Skeletal muscle tissue (tissue), 4 donors: Measurements from ENCODE around the gene COLEC11. TPM values are rescaled to one million over a fixed set of nuclear protein-coding genes. Genes with fewer than 3 reads are reported as not detected.

Source experiments
- H3K27ac ChIP-seq: one replicate; pipeline ENCODE4 v1.7.0; 2013; ENCODE audit warnings: mild to moderate bottlenecking, low read depth, low read length, inconsistent platforms
- H3K27me3 ChIP-seq, 3 donors: one replicate each; pipeline ENCODE4 v1.7.0; 2013; ENCODE audit warnings: low read length in 3 of 3; ENCODE audit not compliant: control insufficient read depth in 3 of 3, insufficient read depth in 3 of 3
- H3K36me3 ChIP-seq, 3 donors: one replicate each; pipeline ENCODE4 v1.7.0; 2013; ENCODE audit warnings: low read length in 3 of 3; ENCODE audit not compliant: control insufficient read depth in 3 of 3, insufficient read depth in 3 of 3
- H3K4me1 ChIP-seq, 3 donors: one replicate each; pipeline ENCODE4 v1.7.0; 2013; ENCODE audit warnings: low read length in 3 of 3, mild to moderate bottlenecking in 3 of 3; ENCODE audit not compliant: control insufficient read depth in 3 of 3, insufficient read depth in 3 of 3
- H3K4me3 ChIP-seq, 3 donors: one replicate each; pipeline ENCODE4 v1.7.0; 2013; ENCODE audit warnings: low read length in 3 of 3
- H3K9ac ChIP-seq, 3 donors: one replicate each; pipeline ENCODE4 v1.7.0; 2013; ENCODE audit warnings: low read length in 3 of 3, mild to moderate bottlenecking in 3 of 3, moderate library complexity in 2 of 3, low read depth in 1 of 3
- H3K9me3 ChIP-seq, 3 donors: one replicate each; pipeline ENCODE4 v1.7.0; 2013; ENCODE audit warnings: low read length in 3 of 3; ENCODE audit not compliant: control insufficient read depth in 3 of 3
- total RNA-seq: library from RNA; depleted of rRNA; stranded (reverse); fragments of >200 nt; gene quantifications from one replicate; pipeline ENCODE4 v1.2.3, GENCODE V29; 2014
- donor health status: Osteomylitis.

The COLEC11 gene
- total RNA-seq, 1 donor from 2014 or later = not detected

DNA sequence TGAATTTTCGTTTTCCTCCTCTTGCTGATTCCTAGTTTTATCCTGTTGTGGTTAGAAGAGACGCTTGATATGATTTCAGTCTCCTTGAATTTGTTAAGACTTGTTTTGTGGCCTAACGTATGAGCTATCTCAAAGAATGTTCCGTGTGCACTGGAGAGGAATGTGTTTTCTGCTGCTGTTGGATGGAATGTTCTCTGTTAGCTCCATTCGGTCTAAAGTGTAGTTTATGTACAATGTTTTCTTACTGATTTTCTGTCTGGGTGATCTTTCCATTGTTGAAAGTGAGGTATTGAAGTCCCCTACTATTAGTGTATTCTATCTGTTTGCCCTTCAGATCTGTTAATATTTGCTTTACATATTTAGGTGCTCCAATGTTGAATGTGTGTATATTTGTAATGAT, 25.9 kb downstream of the COLEC11 start:
- no peak overlapping the region for H3K27ac ChIP-seq

DNA sequence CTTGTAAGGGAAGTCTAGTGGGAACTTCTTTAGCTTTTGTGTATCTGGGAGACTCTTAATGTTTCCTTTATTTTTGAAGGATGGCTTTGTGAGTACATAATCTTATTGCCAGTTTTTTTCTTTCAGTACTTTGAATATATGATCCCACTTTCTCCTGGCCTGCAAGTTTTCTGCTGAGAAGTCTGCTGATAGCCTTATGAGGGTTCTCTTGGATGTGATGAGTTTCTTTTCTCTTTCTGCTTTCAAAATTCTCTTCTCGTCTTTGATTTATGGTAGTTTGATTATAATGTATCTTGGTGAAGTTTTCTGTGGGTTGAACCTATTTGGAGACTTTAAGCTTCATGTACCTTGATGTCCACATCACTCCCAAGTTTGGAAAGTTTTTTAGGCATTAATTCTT, 28.1 kb downstream of the COLEC11 start:
- Histone ChIP-seq H3K9ac (no peak overlapping the region), H3K9me3 (no peaks in the 10 kb centered on the region), H3K27me3 (no peaks in the 10 kb centered on the region), H3K27ac (no peak overlapping the region), H3K4me3 (no peak overlapping the region), H3K4me1 (peaks cover 0 to 9% (median 5%) of the 10 kb centered on the region in 3 donors), H3K36me3 (no peaks in the 10 kb centered on the region)

More for the DNA sequence above, 25.9 kb downstream of the COLEC11 start:
- Histone ChIP-seq H3K36me3 (no peaks in the 10 kb centered on the region), H3K4me1 (peaks cover 0 to 1% (median under 1%) of the 10 kb centered on the region in 3 donors), H3K4me3 (no peak overlapping the region), H3K9ac (no peak overlapping the region), H3K27me3 (no peaks in the 10 kb centered on the region), H3K9me3 (no peaks in the 10 kb centered on the region)

DNA sequence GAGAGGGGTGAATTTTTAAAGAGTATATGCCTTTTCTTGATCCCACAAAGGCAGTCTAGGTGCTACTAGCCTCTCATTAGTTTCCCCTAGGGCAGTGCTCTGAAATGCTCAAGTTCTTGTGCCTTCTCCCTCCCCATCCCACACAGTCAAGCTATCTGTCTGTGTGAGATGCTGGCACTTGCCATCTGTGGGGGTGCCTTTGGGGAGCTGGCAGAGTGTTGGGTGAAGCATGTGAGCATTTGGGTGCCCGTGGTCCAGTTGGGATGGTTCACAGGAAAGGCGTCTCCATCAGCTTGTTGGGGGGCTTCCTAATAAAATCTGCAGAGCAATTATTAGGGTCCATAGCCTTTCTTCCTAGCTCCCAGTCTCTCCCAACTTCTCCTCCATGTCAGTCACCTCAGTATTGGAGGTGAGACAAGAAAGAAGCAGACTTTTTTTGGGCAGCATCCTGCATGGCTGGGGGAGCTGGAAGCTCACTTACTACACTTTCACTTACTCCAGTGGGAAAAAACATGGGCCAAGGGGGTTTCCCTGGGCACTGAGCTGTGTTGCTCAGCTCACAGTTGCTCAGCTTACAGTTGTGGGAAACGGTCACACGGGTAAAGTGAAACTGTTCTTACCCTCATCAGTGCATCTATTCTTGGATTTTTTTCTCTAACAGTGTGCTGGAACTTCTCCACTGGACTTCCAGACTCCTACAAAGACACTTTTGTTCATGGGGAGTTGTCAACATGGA, 29.3 kb downstream of the COLEC11 start:
- H3K9me3 ChIP-seq = no peaks in the 10 kb centered on the region
- no peak overlapping the region for H3K4me3 ChIP-seq
- no peak overlapping the region for H3K9ac ChIP-seq
- H3K27ac ChIP-seq = no peak overlapping the region
- H3K36me3 ChIP-seq = no peaks in the 10 kb centered on the region
- no peaks in the 10 kb centered on the region for H3K27me3 ChIP-seq
- H3K4me1 ChIP-seq = peaks cover 3 to 11% (median 8%) of the 10 kb centered on the region in 3 donors

- Histone ChIP-seq H3K9me3 (no peaks in the 10 kb centered on the region), H3K36me3 (no peaks in the 10 kb centered on the region), H3K27me3 (no peaks in the 10 kb centered on the region), H3K9ac (no peak overlapping the region), H3K27ac (no peak overlapping the region), H3K4me1 (peaks cover 3 to 11% (median 8%) of the 10 kb centered on the region in 3 donors), H3K4me3 (no peak overlapping the region)
Observed at GRCh38 chr2:3625186-3625585, 30.3 kb downstream of the COLEC11 start.

DNA sequence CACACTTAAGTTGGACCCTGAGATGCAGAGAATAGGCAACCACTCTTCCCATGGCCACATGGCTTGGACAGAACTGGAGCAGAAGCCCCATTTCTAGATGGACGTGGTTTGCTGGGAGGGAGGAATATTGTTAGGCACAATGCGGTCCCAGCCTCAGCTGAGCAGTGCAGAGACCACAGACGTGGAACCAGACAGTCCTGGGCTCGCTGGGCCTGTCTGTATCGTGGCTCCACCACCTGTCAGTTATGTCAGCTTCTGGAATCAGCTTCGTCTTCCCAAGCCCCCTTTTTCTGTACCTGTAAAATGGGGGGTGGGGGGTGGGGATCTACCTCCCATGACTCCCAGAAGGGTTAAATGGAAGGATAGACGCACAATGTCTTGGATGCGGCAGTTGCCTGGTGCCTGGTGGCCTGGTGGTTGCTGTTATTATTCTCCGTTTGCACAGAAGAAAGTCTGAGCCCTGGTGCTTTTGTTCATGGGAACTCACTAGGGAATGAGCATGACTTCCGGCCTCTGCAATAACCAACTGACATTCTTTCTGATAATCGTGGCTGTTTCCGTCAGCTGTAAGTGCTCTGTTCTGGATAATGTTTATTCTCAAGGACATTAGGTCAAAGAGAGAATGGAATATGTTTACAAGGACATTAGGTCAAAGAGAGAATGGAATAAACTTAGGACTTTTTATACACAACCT, 31.4 kb downstream of the COLEC11 start:
- Histone ChIP-seq H3K36me3 (no peaks in the 10 kb centered on the region), H3K27me3 (no peaks in the 10 kb centered on the region), H3K27ac (peak overlapping the region; percentile 55), H3K9me3 (no peaks in the 10 kb centered on the region), H3K9ac (no peak overlapping the region), H3K4me3 (no peak overlapping the region), H3K4me1 (peaks cover 3 to 11% (median 8%) of the 10 kb centered on the region in 3 donors)

- Histone ChIP-seq H3K27ac (peak overlapping the region; percentile 55), H3K4me3 (no peak overlapping the region), H3K27me3 (no peaks in the 10 kb centered on the region), H3K9ac (no peak overlapping the region), H3K36me3 (no peaks in the 10 kb centered on the region), H3K9me3 (no peaks in the 10 kb centered on the region), H3K4me1 (peaks cover 3 to 11% (median 8%) of the 10 kb centered on the region in 3 donors)
Observed at GRCh38 chr2:3626812-3627499, 32.0 kb downstream of the COLEC11 start.

DNA sequence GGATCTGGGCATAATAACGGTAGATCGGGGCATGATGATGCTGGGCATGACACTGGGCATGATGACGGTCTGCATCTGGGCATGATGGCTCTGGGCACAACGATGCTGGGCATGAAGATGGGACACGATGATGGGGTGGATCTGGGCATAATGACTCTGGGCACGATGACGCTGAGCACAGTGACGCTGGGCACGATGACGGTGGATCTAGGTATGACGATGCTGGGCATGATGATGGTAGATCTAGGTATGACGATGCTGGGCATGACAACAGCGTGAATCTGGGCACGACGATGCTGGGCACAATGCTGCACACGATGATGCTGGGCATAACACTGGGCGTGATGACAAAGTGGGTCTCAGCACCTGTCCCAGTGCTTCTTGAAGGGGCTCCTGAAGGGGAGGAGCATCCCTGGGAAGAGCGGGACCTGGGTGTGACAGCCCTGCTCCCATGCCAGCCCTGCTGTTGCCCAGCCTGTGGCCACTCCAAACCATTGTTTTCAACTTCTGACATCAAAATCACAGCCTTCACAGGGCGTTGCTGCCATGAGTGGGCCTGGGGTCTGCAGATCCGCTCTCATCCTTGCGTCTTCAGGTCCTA, 32.7 kb downstream of the COLEC11 start:
- Histone ChIP-seq H3K27ac (no peak overlapping the region), H3K9me3 (no peaks in the 10 kb centered on the region), H3K4me1 (peaks cover 3 to 11% (median 8%) of the 10 kb centered on the region in 3 donors), H3K27me3 (no peaks in the 10 kb centered on the region), H3K36me3 (no peaks in the 10 kb centered on the region), H3K4me3 (no peak overlapping the region), H3K9ac (no peak overlapping the region)

- Histone ChIP-seq H3K4me3 (no peak overlapping the region), H3K36me3 (no peaks in the 10 kb centered on the region), H3K9me3 (no peaks in the 10 kb centered on the region), H3K27ac (no peak overlapping the region), H3K27me3 (no peaks in the 10 kb centered on the region), H3K9ac (no peak overlapping the region), H3K4me1 (peaks cover 3 to 11% (median 8%) of the 10 kb centered on the region in 3 donors)
Observed at GRCh38 chr2:3628241-3628679, 33.3 kb downstream of the COLEC11 start.

DNA sequence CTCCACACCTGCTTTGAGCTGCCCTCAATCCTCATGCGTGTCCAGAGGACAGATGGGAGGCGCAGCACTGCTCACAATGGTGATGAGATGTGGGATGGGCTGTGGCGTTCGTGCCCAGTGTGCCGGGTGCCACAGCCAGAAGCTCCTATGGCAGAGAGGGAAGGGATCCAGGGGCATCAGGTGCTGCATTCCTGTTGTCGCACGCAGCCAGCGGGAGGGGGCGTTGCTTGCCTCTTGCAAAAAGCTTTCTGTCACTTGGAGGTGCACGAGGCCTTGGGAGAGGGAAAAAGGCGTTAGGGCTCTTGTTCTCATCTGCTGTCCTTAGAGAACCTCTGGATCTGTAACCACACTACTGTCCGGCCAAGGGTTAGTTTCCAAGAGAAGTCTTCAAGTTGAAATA, 33.9 kb downstream of the COLEC11 start:
- no peak overlapping the region for H3K27ac ChIP-seq
- H3K9ac ChIP-seq = peak overlapping the region in 1 of 3 donors; percentile 8
- no peaks in the 10 kb centered on the region for H3K9me3 ChIP-seq

More for the DNA sequence above, 33.9 kb downstream of the COLEC11 start:
- H3K36me3 ChIP-seq = no peaks in the 10 kb centered on the region
- H3K27me3 ChIP-seq = no peaks in the 10 kb centered on the region
- peaks cover 3 to 11% (median 8%) of the 10 kb centered on the region in 3 donors for H3K4me1 ChIP-seq
- H3K4me3 ChIP-seq = no peak overlapping the region
